HUES6 (cell line): ENCODE measurements around the gene AP5S1.

Experiments used
- H3K27ac ChIP-seq: 2 replicates; pipeline ENCODE4 v1.7.0; 2013; ENCODE audit warnings: low read depth, mild to moderate bottlenecking, low read length, inconsistent platforms
- H3K27me3 ChIP-seq: 2 replicates; pipeline ENCODE4 v1.6.1; 2013; ENCODE audit warnings: low read length; ENCODE audit not compliant: control insufficient read depth, insufficient read depth
- H3K36me3 ChIP-seq: 2 replicates; pipeline ENCODE4 v1.6.1; 2013; ENCODE audit warnings: low read length; ENCODE audit not compliant: control insufficient read depth, insufficient read depth
- H3K4me1 ChIP-seq: 2 replicates; pipeline ENCODE4 v1.6.1; 2013; ENCODE audit warnings: low read length; ENCODE audit not compliant: control insufficient read depth, insufficient read depth
- H3K4me3 ChIP-seq: 2 replicates; pipeline ENCODE4 v1.5.1; 2013; ENCODE audit warnings: low read depth, low read length
- H3K9ac ChIP-seq: one replicate; pipeline ENCODE4 v1.6.1; 2013; ENCODE audit warnings: mild to moderate bottlenecking, low read length
- H3K9me3 ChIP-seq: 2 replicates; pipeline ENCODE4 v1.6.1; 2013; ENCODE audit warnings: low read depth, low read length; ENCODE audit not compliant: control insufficient read depth, insufficient read depth

The AP5S1 gene

GRCh38 chr20:3820048-3820900 lies at the start of gene AP5S1:
Gene AP5S1 (plus strand): TSS chr20:3820547. CDS start chr20:3822118, 1,571 bp downstream.
- peak within 1 kb of the TSS; percentile 94 for H3K27ac ChIP-seq
- H3K9me3 ChIP-seq, result no peaks in the 10 kb centered on the region
- H3K9ac ChIP-seq, result peak within 1 kb of the TSS; percentile 91

GRCh38 chr20:3771552-3772058 lies 48.7 kb upstream of the AP5S1 start:
- no peaks in the 10 kb centered on the region for H3K36me3 ChIP-seq

More at GRCh38 chr20:3820048-3820900, at the start of gene AP5S1:
- Histone ChIP-seq H3K27me3 (no peaks in the 10 kb centered on the region), H3K4me3 (peak within 1 kb of the TSS; percentile 78), H3K4me1 (peaks cover 14% of the 10 kb centered on the region), H3K36me3 (peaks cover 4% of the 10 kb centered on the region)

DNA sequence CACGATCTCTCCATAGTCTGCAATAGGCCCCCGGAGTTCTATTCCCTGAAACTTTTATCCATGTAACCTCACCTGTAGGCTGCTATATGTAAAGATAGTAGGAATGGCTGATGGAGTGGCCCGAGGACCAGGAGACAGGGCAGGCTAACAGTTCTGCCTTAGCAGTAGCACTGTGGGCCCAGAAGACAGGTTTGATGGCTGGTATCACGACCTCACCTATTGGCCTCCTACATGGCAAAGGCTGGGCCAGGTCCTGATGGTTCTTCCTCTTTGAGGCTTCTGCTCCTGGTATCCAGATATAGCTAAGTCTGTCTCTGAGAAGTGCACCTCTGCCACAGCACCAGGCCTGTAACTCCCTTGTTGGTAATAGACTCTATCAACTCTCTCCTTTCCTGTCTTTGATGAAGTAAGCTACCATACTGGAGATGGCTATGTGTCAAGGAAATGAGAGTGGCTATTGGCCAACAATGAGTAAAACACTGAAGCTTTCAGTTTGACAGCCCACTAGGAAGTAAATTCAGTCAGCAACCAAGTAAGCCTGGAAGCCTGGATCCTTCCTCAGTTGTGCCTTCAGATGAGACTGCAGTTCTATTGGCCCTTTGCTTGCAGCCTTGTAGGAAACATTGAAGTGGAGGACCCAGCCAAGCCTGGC lies 44.8 kb upstream of the AP5S1 start:
- Histone ChIP-seq H3K9me3 (no peaks in the 10 kb centered on the region), H3K4me1 (peaks cover 14% of the 10 kb centered on the region), H3K27ac (no peak overlapping the region), H3K4me3 (no peak overlapping the region), H3K36me3 (no peaks in the 10 kb centered on the region), H3K27me3 (peaks cover 57% of the 10 kb centered on the region), H3K9ac (no peak overlapping the region)

More at GRCh38 chr20:3771552-3772058, 48.7 kb upstream of the AP5S1 start:
- Histone ChIP-seq H3K27ac (no peak overlapping the region), H3K9me3 (no peaks in the 10 kb centered on the region), H3K4me3 (no peak overlapping the region), H3K27me3 (peaks cover 17% of the 10 kb centered on the region), H3K4me1 (peaks cover 6% of the 10 kb centered on the region), H3K9ac (no peak overlapping the region)

- Histone ChIP-seq H3K27ac (no peak overlapping the region), H3K9ac (peak overlapping the region; percentile 9), H3K4me3 (peak overlapping the region; percentile 80), H3K36me3 (no peaks in the 10 kb centered on the region), H3K27me3 (peaks cover 63% of the 10 kb centered on the region), H3K4me1 (peaks cover 14% of the 10 kb centered on the region), H3K9me3 (no peaks in the 10 kb centered on the region)
Observed at GRCh38 chr20:3777381-3777715, 43.0 kb upstream of the AP5S1 start.

DNA sequence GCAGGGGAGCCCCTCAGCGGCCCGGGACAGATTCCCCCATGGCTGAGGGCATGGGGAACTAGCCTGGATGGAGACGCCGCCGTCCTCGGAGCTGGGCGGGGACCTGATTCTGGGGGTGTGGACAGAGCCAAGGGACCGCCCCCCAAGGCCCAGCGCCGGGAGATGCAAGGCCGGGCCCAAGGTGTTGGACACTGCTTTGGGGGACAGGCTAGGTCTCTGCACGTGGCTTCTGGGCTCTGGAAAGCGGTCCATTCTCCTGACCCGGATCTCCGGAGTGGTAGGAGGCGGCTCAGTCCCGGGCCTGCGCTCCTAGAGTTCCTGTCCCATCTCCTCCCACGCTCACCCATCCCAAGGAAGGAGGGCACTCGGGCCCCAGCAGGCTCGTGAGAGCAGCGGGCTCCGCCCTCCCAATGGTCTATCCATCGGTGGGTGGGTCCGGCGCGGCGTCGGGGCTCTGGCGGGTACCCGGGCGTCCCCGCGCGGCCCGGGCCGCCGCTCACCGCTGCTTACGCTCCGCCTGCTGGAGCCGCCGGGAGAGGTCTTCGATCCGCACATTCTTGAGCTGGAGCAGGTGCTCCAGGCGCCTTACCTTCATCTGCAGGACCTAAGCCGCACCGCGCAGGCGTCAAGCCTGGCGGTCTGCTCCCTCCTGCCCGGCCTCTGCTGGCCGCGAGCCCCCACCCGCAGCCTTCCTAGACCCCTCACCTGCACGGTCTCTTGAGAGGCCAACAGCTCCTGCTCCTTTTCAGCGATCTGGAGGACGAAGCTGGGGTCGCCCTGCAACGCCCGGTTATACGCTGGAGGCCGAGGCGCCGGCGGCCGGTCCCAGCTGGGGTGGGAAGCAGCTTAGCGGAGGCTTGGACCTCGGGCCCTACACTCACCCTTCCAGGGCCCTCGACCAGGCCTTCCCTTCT lies 42.4 kb upstream of the AP5S1 start:
- Histone ChIP-seq H3K4me3 (peak overlapping the region; percentile 80), H3K27ac (no peak overlapping the region), H3K9me3 (no peaks in the 10 kb centered on the region), H3K4me1 (peaks cover 14% of the 10 kb centered on the region), H3K27me3 (peaks cover 63% of the 10 kb centered on the region), H3K36me3 (no peaks in the 10 kb centered on the region), H3K9ac (peak overlapping the region; percentile 9)

- Histone ChIP-seq H3K36me3 (no peaks in the 10 kb centered on the region), H3K9ac (no peak overlapping the region), H3K4me1 (peaks cover 14% of the 10 kb centered on the region), H3K27me3 (peaks cover 63% of the 10 kb centered on the region), H3K9me3 (no peaks in the 10 kb centered on the region), H3K27ac (no peak overlapping the region), H3K4me3 (peak overlapping the region; percentile 80)
Observed at GRCh38 chr20:3778976-3779375, 41.4 kb upstream of the AP5S1 start.

DNA sequence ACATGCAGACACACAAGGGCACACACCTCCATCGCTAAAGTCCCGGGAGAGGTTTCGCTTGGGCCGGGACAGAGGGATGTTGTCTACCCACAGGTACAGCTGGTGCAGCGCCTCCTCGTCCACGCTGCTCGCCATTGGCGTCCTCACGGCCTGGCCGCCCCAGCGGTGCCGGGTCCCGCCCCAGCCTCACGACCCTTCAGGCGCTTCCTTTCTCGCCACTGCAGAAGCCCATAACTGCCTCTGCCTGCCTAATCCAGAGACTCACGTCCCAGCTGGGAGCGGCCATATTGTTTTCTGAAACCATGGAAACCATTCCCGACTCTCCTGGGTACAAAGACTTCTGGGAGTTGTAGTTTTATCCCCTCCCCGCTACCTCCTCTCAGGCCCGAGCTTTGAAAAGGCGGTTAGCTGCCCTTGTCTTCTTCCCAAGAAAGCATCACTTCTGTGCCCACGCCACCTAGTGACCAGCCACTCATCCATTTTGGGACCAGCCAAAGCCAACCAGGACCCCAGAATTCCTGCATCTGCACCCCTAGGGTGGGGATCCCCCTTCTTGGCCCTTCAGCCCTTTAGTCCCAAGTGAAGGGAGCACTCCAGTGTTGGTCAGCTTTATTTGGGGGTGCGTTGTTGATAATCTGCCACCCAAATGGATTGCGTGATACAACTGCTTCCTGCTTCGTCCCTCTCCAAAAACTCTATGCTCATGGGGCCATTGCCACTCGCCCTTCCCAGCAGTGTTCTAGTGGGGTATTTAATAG lies 39.0 kb upstream of the AP5S1 start, which contains the start of gene SPEF1:
Gene SPEF1, minus strand, starts transcription at position 296 of the 758 bp plus-strand sequence. Its CDS starts 161 bp downstream, at position 135.
- Histone ChIP-seq H3K27me3 (peaks cover 49% of the 10 kb centered on the region), H3K27ac (no peak within 1 kb of the TSS), H3K9ac (peak within 1 kb of the TSS; percentile 31), H3K4me1 (peaks cover 24% of the 10 kb centered on the region), H3K9me3 (no peaks in the 10 kb centered on the region), H3K36me3 (peaks cover 5% of the 10 kb centered on the region), H3K4me3 (peak within 1 kb of the TSS; percentile 66)

DNA sequence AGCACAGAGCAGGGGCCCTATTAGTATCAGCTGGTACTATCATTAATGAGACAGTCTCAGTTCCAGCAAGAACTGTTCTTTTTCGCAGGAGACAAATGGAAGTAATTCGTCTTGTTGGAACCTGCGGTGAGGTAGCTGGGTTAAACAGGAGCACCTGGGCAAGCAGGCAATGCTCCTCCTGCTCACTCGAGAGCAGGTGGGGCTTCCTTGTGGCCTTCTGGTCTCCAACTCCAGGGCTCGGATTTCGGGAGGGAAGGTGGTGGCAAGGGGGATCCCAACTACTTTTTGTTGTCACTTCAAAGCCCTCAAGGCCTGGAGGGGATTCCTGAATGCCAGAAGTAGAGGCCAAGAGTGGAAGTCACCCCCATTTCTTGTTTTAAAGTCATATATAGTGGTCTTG lies 37.8 kb upstream of the AP5S1 start:
- no peak overlapping the region for H3K4me3 ChIP-seq
- no peak overlapping the region for H3K27ac ChIP-seq
- no peak overlapping the region for H3K9ac ChIP-seq
- peaks cover 43% of the 10 kb centered on the region for H3K27me3 ChIP-seq
- peaks cover 5% of the 10 kb centered on the region for H3K36me3 ChIP-seq
- H3K9me3 ChIP-seq, result no peaks in the 10 kb centered on the region
- peaks cover 18% of the 10 kb centered on the region; the same call in 1 of the 2 replicates for H3K4me1 ChIP-seq

DNA sequence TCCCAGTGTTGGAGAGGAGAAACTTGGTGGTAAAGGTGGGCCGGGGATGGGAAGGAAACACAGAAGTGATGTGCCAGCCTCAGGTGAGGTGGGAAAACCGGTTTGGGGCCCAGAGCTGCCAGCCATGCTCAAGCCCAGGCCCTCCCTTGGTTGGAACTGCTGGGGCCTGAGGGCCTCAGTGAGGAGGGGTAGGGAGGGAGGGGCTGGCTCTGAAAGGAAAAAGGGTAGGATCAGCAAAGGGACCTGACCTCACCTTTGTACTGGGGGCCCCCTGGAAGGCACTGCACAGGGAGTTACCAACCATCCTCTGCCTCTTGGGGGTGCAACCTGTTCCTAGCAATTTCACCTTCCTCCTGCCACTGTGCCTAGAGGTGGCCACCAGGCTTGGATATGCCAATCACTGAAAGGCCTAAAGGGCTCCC lies 37.3 kb upstream of the AP5S1 start:
- peaks cover 14% of the 10 kb centered on the region; the same call in 1 of the 2 replicates for H3K4me1 ChIP-seq
- no peak overlapping the region for H3K4me3 ChIP-seq
- H3K27me3 ChIP-seq, result peaks cover 41% of the 10 kb centered on the region
- no peak overlapping the region for H3K9ac ChIP-seq
- no peak overlapping the region for H3K27ac ChIP-seq
- H3K9me3 ChIP-seq, result no peaks in the 10 kb centered on the region
- H3K36me3 ChIP-seq, result peaks cover 5% of the 10 kb centered on the region
